Heart left ventricle (tissue), 16 donors: Measurements from ENCODE around the gene ATP1A1. TPM values are rescaled to one million over a fixed set of nuclear protein-coding genes. Genes with fewer than 3 reads are reported as not detected.
A peak's percentile ranks its signal among the peaks of the same experiment; 100 is the strongest.

Source experiments
- ATAC-seq, 4 donors: fragments of 200-7000 bp; cut with Tn5 transposase; one replicate each; pipeline ENCODE4 v1.9.1; 2020 to 2022; ENCODE audit warnings: moderate library complexity in 4 of 4, mild to moderate bottlenecking in 3 of 4, moderate number of reproducible peaks in 1 of 4
- DNase-seq, 5 donors: peaks; one replicate each; pipeline ENCODE4 v3.0.0-alpha.2; 2020
- H3K27ac ChIP-seq, 12 donors: fragments of 200-600 bp; sonication (generic) in 4 of 12; one replicate each; pipeline versions ENCODE4 v1.5.0 to v1.8.0; 2016 to 2022; ENCODE audit warnings: mild to moderate bottlenecking in 2 of 12
- H3K27me3 ChIP-seq, 9 donors: fragments of 200-600 bp; sonication (generic) in 2 of 9; one replicate each; pipeline versions ENCODE4 v1.5.1 to v1.8.0; 2016 to 2022; ENCODE audit warnings: mild to moderate bottlenecking in 3 of 9
- H3K36me3 ChIP-seq, 9 donors: fragments of 200-600 bp; sonication (generic) in 2 of 9; one replicate each; pipeline versions ENCODE4 v1.5.0 to v1.8.0; 2018 to 2022; ENCODE audit warnings: mild to moderate bottlenecking in 2 of 9
- H3K4me1 ChIP-seq, 12 donors: fragments of 200-600 bp; sonication (generic) in 4 of 12; one replicate each; pipeline versions ENCODE4 v1.5.0 to v1.8.0; 2016 to 2022; ENCODE audit warnings: mild to moderate bottlenecking in 3 of 12
- H3K4me3 ChIP-seq, 12 donors: fragments of 200-600 bp; sonication (generic) in 4 of 12; one replicate each; pipeline versions ENCODE4 v1.5.0 to v1.8.0; 2017 to 2022; ENCODE audit warnings: mild to moderate bottlenecking in 9 of 12, moderate library complexity in 4 of 12
- H3K9me3 ChIP-seq, 12 donors: fragments of 200-600 bp; sonication (generic) in 4 of 12; one replicate each; pipeline versions ENCODE4 v1.5.0 to v1.8.0; 2016 to 2022; ENCODE audit warnings: mild to moderate bottlenecking in 1 of 12
- CTCF ChIP-seq, 12 donors: fragments of 200-600 bp; sonication (generic) in 4 of 12; IDR thresholded peaks; one replicate each; pipeline versions ENCODE4 v1.5.0 to v1.8.0; 2018 to 2022; ENCODE audit warnings: antibody characterized with exemption in 12 of 12, mild to moderate bottlenecking in 5 of 12
- POLR2A ChIP-seq, 2 donors: fragments of 450-650 bp; IDR thresholded peaks; one replicate each; pipeline ENCODE4 v1.6.1; 2017; ENCODE audit warnings: antibody characterized with exemption in 2 of 2, mild to moderate bottlenecking in 2 of 2, moderate library complexity in 2 of 2
- WGBS, 4 donors: extraction: QIAGEN DNeasy Blood & Tissue Kit in 2 of 4; methylation state at CpG; one replicate each; pipeline versions ENCODE4 v1.1.5 to v1.1.7; 2013 to 2018; 5-methylcytosine and 5-hydroxymethylcytosine counted together
- intact Hi-C, 10 donors: fragments of 100-400 bp; cut with DNase I; formaldehyde crosslinking; loops; one replicate each; pipeline versions ENCODE4 v1.11.1 to v1.14.2; 2022
- polyA plus RNA-seq, 2 donors: library from polyadenylated mRNA; stranded (reverse); fragments of 200-250 nt; gene quantifications; one replicate each; pipeline ENCODE4 v1.2.3, GENCODE V29; 2013
- total RNA-seq, 9 donors: library from RNA; depleted of rRNA in 2 of 9; stranded (reverse); fragments of >200 nt in 2 of 9; fragmentation: NEBNext Ultra II Directional in 3 of 9; extraction: Animal tissue kit (Norgen Biotek cat#: 25700) in 3 of 9; gene quantifications; one replicate each; pipeline versions ENCODE4 v1.1.0 to v1.2.4, GENCODE V29; 2016 to 2023
- donor health status: ischemic (EF 13 %, LVEDD 7.1; RV severe dilation, severe dysfunction).
- donor health status: healthy with polysubstance abuse.
- donor health status: DM: no; HTN: yes; CAD: no.
- donor health status: DM: no; HTN: no; CAD: no.
- donor health status: ischemic (EF 25% LVEDD 6.9; RV normal size, moderate dysfunction).
- donor health status: ischemic (EF 25% LVEDD 5.7; RV mildly dilated, moderate dysfunction).
- donor health status: healthy.
- donor health status: DM: yes; HTN: yes; CAD: no.
- donor health status: ischemic (EF 35%, LVEDD 5.7; RV mildly dilated, moderate dysfunction).
- donor health status: nonischemic (EF 11% LVEDD 7.7; RV severe dilation, severe dysfunction).
- donor health status: DM: yes; HTN: yes; CAD: no.
- donor health status: PGD.
- donor health status: ischemic (EF 29% LVEDD 5.4; RV normal size, mild dysfunction).
- donor health status: nonischemic (EF 23%, LVEDD 6.1; RV moderate dilation, normal function).

Gene ATP1A1
- total and polyA plus RNA-seq, 11 donors: 115 to 896 (median 241) TPM

DNA sequence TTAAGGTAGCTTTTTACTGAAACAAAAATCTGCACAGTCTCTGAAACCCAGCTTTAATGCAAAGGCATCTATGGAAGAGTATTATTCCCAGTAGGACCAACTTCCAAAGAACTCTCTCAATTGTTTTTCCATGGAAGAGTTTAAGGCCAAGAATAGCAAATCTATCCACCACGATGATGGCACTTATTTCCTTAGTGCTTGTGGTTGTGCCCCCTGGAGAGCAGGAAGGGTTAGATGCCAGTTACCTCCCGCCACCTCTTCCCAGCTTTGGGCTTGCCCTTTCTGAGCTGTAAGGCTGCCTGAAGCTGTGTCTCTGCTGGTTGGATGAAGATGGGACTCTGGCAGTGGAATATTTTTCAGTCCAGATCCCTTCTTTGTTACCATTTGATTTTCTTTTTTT, 4.8 kb upstream of the ATP1A1 start:
- Histone ChIP-seq H3K9me3 (no peaks in the 10 kb centered on the region), H3K36me3 (no peaks in the 10 kb centered on the region), H3K4me3 (no peak overlapping the region), H3K27ac (no peak overlapping the region), H3K27me3 (no peaks in the 10 kb centered on the region), H3K4me1 (peaks cover 0 to 25% (median 17%) of the 10 kb centered on the region in 12 donors)
- TF ChIP-seq POLR2A (IDR thresholded peaks at IDR 0.05): no peak
- TF ChIP-seq CTCF (IDR thresholded peaks at IDR 0.05): no peak
- DNase-seq: no peak
- no peak for ATAC-seq
- intact Hi-C loops: loop anchor here in 2 of 10 donors (5.0 kb wide), 2 partner anchors 124 to 201 kb away; no protein-coding TSS in a partner anchor
- WGBS, 4 donors: 52 to 60% (median 54%) methylated on average over 2 of the region's 2 CpGs

DNA sequence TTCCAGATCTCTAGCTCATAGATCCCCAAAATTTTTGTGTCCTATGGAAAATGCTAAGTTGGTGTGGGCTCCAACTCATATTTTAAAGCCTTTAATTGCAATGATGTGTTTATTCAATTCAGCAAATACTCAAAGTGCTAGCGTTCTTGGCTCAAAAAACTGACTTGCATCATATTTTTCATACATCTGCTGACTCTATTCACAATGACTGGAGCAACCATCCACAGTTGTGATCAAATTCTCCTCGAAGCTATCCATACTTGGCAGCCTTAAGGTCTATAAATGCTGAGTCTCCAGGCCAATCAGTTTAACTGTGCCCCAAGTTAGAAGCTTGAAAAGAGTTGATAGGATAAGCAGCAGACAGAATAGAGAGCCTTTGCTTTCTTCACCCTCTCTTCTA, 2.9 kb upstream of the ATP1A1 start:
- Histone ChIP-seq H3K27ac (no peak overlapping the region), H3K36me3 (no peaks in the 10 kb centered on the region), H3K27me3 (no peaks in the 10 kb centered on the region), H3K4me1 (peaks cover 0 to 32% (median 21%) of the 10 kb centered on the region in 12 donors), H3K4me3 (no peak overlapping the region), H3K9me3 (no peaks in the 10 kb centered on the region)
- 58 to 65% (median 60%) methylated on average over 2 of the region's 2 CpGs for WGBS, 4 donors
- TF ChIP-seq POLR2A (IDR thresholded peaks at IDR 0.05): no peak
- no peak for ATAC-seq
- no peak for DNase-seq
- intact Hi-C loops: loop anchor here in 7 of 10 donors (5.0 to 10.0 kb wide), 6 partner anchors 47 to 218 kb away; partner anchors contain the start of gene CD58 (in 2 of the 7)

- H3K27me3 ChIP-seq: no peaks in the 10 kb centered on the region
- peaks cover 0 to 38% (median 29%) of the 10 kb centered on the region in 12 donors for H3K4me1 ChIP-seq
- H3K36me3 ChIP-seq: no peaks in the 10 kb centered on the region
- H3K4me3 ChIP-seq: peak overlapping the region in 1 of 12 donors; percentile 86
- no peak for ATAC-seq
- no peak for TF ChIP-seq CTCF (IDR thresholded peaks at IDR 0.05)
- TF ChIP-seq POLR2A (IDR thresholded peaks at IDR 0.05): no peak
- 59 to 74% (median 65%) methylated on average over 1 of the region's 1 CpG for WGBS, 4 donors
- no peaks in the 10 kb centered on the region for H3K9me3 ChIP-seq
- DNase-seq: no peak
- H3K27ac ChIP-seq: peak overlapping the region in 9 of 12 donors; percentile 94 to 99 (median 97)
- intact Hi-C loops: loop anchor here in 7 of 10 donors (5.0 to 10.0 kb wide), 6 partner anchors 46 to 219 kb away; partner anchors contain the start of gene CD58 (in 2 of the 7)
Measured at GRCh38 chr1:116371752-116372151, 1.3 kb upstream of the ATP1A1 start.

DNA sequence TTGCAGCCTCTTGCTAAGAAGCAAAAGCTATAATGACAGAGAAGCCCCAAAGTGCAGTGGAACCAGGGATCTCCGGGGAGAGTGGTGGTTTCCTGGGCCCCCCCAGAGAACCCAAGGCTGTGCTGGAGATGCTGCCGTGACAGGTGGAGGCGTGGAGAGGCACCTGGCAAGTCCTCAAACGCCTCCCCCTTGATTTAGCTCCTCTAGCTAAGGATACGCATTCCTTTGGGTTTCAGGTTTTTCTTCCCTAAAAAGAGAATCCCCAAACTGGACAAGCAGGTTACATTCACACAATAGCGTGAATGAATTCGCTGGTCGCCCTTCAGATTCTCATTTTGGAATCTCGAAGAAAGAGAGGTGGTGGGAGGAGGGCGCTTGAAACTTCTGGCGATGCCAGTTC, 853 bp upstream of the ATP1A1 start:
- no peak for DNase-seq
- 26 to 42% (median 39%) methylated on average over 11 of the region's 11 CpGs for WGBS, 4 donors

More for the DNA sequence above, 853 bp upstream of the ATP1A1 start:
- intact Hi-C loops: loop anchor here in 7 of 10 donors (5.0 to 10.0 kb wide), 6 partner anchors 45 to 220 kb away; partner anchors contain the start of gene CD58 (in 2 of the 7)
- H3K9me3 ChIP-seq: no peaks in the 10 kb centered on the region
- H3K36me3 ChIP-seq: no peaks in the 10 kb centered on the region
- ATAC-seq: no peak
- peak overlapping the region; percentile 73 to 95 (median 88) for H3K4me3 ChIP-seq
- peaks cover 0 to 43% (median 34%) of the 10 kb centered on the region in 12 donors for H3K4me1 ChIP-seq
- no peak for TF ChIP-seq POLR2A (IDR thresholded peaks at IDR 0.05)
- TF ChIP-seq CTCF (IDR thresholded peaks at IDR 0.05): no peak
- H3K27me3 ChIP-seq: no peaks in the 10 kb centered on the region
- peak overlapping the region; percentile 89 to 99 (median 97) for H3K27ac ChIP-seq
